HepG2 (cell line): ENCODE measurements around the gene TMED9. TPM values are rescaled to one million over a fixed set of nuclear protein-coding genes. Genes with fewer than 3 reads are reported as not detected.
A peak's percentile ranks its signal among the peaks of the same experiment; 100 is the strongest.

Source experiments
- HNRNPLL ChIP-seq: fragments of 200-400 bp; formaldehyde crosslinking; IDR thresholded peaks from 2 replicates; pipeline ENCODE4 v1.6.1; 2017; ENCODE audit warnings: mild to moderate bottlenecking, low read depth, low read length; ENCODE audit not compliant: poor library complexity, severe bottlenecking
- SAP130 ChIP-seq: IDR thresholded peaks from 2 replicates; pipeline ENCODE4 v1.6.1; 2016; ENCODE audit warnings: low read depth
- ZC3H13 ChIP-seq: sonication (generic); formaldehyde crosslinking; IDR thresholded peaks from 2 replicates; pipeline ENCODE4 v1.8.1; 2023; ENCODE audit warnings: mild to moderate bottlenecking, missing genetic modification reagents, moderate library complexity
- ZMAT5 ChIP-seq: sonication (generic); formaldehyde crosslinking; IDR thresholded peaks from 2 replicates; pipeline ENCODE4 v1.5.0; 2020; ENCODE audit warnings: mild to moderate bottlenecking, low read depth, missing genetic modification reagents, borderline replicate concordance
- ZNF264 ChIP-seq: sonication (generic); formaldehyde crosslinking; IDR thresholded peaks from 2 replicates; pipeline ENCODE4 v1.4.0; 2020; ENCODE audit warnings: missing genetic modification reagents
- ZNF318 ChIP-seq: sonication (generic); formaldehyde crosslinking; IDR thresholded peaks from 2 replicates; pipeline ENCODE4 v1.4.0; 2020; ENCODE audit warnings: mild to moderate bottlenecking, missing genetic modification reagents
- ZNF704 ChIP-seq: sonication (generic); formaldehyde crosslinking; IDR thresholded peaks from 2 replicates; pipeline ENCODE4 v1.8.1; 2023; ENCODE audit warnings: mild to moderate bottlenecking, inconsistent platforms, moderate library complexity, missing genetic modification reagents, borderline replicate concordance
- ZNF75D ChIP-seq: sonication (generic); formaldehyde crosslinking; IDR thresholded peaks from 2 replicates; pipeline ENCODE4 v1.8.1; 2023; ENCODE audit warnings: missing genetic modification reagents, mild to moderate bottlenecking, borderline replicate concordance
- ZSCAN29 ChIP-seq: sonication (generic); formaldehyde crosslinking; conservative IDR thresholded peaks from 2 replicates; pipeline ENCODE4 v1.4.0; 2020; ENCODE audit warnings: mild to moderate bottlenecking, missing genetic modification reagents
- polyA plus RNA-seq, 8 experiments: library from polyadenylated mRNA; depleted of rRNA in 3 of 8; stranded (reverse) in 7 of 8; unstranded in 1 of 8; fragments of >200 nt; fragmentation: Illumina TruSeq in 4 of 8; extraction: Trizol in 4 of 8; gene quantifications; 2 replicates each; pipeline versions ENCODE4 v1.2.1 to v1.2.3, GENCODE V29; 2011 to 2016; ENCODE audit warnings: low read depth in 4 of 8, missing spikeins in 1 of 8, mixed read lengths in 1 of 8; ENCODE audit not compliant: insufficient read depth in 1 of 8
- total RNA-seq, 5 experiments: library from RNA; depleted of rRNA; stranded (reverse); fragments of >200 nt; fragmentation: Illumina TruSeq; extraction: Trizol; gene quantifications; 2 replicates each; pipeline ENCODE4 v1.2.3, GENCODE V29; 2016; ENCODE audit warnings: low read depth in 1 of 5
- TF ChIP-seq, protein P1 (sequence below): sonication (generic); formaldehyde crosslinking; IDR thresholded peaks from 2 replicates; pipeline ENCODE4 v1.5.0; 2020; ENCODE audit warnings: mild to moderate bottlenecking, missing genetic modification reagents
- TF ChIP-seq, protein P2 (sequence below): sonication (generic); formaldehyde crosslinking; IDR thresholded peaks from 2 replicates; pipeline ENCODE4 v1.4.0; 2020; ENCODE audit warnings: mild to moderate bottlenecking, low read depth, missing genetic modification reagents

TMED9 gene
- total and polyA plus RNA-seq, 2 of the 13 experiments (the other 11 are each of a cell fraction or from before 2014, with no cell fraction given), result 161 to 350 TPM

- no peak for TF ChIP-seq ZNF318 (CRISPR knock-in tag)
- TF ChIP-seq SAP130 (CRISPR knock-in tag), result peak; percentile 68
- TF ChIP-seq ZNF75D (CRISPR knock-in tag), result no peak
- peak; percentile 73; the same call in 1 of the 2 replicates for TF ChIP-seq ZSCAN29 (CRISPR knock-in tag)
- TF ChIP-seq, protein P1, sequence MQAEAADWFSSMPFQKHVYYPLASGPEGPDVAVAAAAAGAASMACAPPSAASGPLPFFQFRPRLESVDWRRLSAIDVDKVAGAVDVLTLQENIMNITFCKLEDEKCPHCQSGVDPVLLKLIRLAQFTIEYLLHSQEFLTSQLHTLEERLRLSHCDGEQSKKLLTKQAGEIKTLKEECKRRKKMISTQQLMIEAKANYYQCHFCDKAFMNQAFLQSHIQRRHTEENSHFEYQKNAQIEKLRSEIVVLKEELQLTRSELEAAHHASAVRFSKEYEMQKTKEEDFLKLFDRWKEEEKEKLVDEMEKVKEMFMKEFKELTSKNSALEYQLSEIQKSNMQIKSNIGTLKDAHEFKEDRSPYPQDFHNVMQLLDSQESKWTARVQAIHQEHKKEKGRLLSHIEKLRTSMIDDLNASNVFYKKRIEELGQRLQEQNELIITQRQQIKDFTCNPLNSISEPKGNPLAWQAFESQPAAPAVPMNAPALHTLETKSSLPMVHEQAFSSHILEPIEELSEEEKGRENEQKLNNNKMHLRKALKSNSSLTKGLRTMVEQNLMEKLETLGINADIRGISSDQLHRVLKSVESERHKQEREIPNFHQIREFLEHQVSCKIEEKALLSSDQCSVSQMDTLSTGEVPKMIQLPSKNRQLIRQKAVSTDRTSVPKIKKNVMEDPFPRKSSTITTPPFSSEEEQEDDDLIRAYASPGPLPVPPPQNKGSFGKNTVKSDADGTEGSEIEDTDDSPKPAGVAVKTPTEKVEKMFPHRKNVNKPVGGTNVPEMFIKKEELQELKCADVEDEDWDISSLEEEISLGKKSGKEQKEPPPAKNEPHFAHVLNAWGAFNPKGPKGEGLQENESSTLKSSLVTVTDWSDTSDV (CRISPR knock-in tag), result no peak
- no peak for TF ChIP-seq ZNF264 (CRISPR knock-in tag)
- TF ChIP-seq ZNF704 (CRISPR knock-in tag), result no peak; the same call in 1 of the 2 replicates
- TF ChIP-seq, protein P2, sequence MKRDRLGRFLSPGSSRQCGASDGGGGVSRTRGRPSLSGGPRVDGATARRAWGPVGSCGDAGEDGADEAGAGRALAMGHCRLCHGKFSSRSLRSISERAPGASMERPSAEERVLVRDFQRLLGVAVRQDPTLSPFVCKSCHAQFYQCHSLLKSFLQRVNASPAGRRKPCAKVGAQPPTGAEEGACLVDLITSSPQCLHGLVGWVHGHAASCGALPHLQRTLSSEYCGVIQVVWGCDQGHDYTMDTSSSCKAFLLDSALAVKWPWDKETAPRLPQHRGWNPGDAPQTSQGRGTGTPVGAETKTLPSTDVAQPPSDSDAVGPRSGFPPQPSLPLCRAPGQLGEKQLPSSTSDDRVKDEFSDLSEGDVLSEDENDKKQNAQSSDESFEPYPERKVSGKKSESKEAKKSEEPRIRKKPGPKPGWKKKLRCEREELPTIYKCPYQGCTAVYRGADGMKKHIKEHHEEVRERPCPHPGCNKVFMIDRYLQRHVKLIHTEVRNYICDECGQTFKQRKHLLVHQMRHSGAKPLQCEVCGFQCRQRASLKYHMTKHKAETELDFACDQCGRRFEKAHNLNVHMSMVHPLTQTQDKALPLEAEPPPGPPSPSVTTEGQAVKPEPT, result 0 out of 2 replicates have a peak, but pooled peaks have one; percentile 26
- TF ChIP-seq ZMAT5 (CRISPR knock-in tag), result no peak
- peak; percentile 63 for TF ChIP-seq HNRNPLL
- TF ChIP-seq ZC3H13, result no peak
Measured at GRCh38 chr5:177599731-177600507, 7.9 kb downstream of the TMED9 start, which contains the start of gene B4GALT7 (continued).
